ENCODE measurements around the gene UBE2L3. TPM values are rescaled to one million over a fixed set of nuclear protein-coding genes. Genes with fewer than 3 reads are reported as not detected.
"Not testable (repeated sequence)": the region's sequence is repeated elsewhere in the genome, so short reads cannot be mapped to it uniquely, and the experiment has no call there.

UBE2L3 gene
- total RNA-seq = 10 to 100 TPM; 28.0 to 42.4 (median 40.5) TPM

DNA sequence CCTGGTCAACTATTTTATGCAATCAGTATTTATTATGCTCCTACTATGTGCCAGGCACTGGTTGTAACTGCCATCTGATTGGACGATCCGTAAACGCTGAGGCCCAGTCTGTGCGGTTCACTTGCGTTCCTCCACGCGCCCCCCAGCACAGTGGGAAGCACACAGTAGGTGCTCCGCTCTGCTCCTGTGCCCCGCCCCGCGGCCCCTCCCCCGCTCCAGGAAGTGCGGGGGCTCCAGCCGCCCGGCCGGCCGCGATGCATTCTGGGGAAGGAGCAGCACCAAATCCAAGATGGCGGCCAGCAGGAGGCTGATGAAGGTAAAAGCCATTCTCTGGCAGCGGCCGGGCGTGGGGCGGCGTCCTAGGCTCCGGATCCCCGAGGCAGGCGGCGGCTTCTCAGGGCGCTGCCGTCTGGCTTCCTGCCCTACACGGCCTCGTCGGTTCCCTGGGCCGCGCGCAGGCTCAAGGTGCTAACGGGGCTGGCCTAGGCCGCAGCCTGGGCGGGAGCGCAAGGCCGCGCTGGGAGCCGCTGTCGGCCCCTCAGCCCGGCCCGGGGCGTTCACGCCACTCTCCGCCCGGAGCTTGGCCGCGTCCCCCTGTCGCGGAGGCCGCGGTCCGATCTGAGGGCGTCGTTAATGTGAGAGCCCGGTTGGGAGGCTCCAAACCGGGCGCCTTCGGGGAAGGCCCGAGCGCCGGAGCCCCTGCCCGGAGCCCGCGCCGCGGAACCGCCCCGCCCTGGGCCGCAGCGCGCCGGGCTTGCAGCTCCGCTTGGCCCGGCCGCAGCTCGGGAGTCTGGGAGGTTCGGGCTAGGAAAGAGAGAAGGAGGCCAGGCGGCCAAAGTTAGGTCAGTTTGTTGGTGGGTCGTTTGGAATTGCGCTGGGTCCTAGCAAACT is at the start of gene UBE2L3:
Gene UBE2L3 (plus strand): TSS at position 259 of the 891 bp plus-strand sequence. CDS start 31 bp downstream, at position 290.
- intact Hi-C loops (cut with DNase I; ENCODE audit: low total_unique reads) = no loop called here
- WGBS, 2 donors = 1 to 3% methylated on average over 19 to 58 of the region's 85 CpGs
- no peak for TF ChIP-seq POLR2A (IDR thresholded peaks at IDR 0.05)
- H3K4me3 ChIP-seq (ENCODE audit: low read depth, poor library complexity, severe bottlenecking) = peak within 1 kb of the TSS; percentile 69
- peak; percentile 73 to 96 for DNase-seq (ENCODE audit: low spot score in 2 of 2)

DNA sequence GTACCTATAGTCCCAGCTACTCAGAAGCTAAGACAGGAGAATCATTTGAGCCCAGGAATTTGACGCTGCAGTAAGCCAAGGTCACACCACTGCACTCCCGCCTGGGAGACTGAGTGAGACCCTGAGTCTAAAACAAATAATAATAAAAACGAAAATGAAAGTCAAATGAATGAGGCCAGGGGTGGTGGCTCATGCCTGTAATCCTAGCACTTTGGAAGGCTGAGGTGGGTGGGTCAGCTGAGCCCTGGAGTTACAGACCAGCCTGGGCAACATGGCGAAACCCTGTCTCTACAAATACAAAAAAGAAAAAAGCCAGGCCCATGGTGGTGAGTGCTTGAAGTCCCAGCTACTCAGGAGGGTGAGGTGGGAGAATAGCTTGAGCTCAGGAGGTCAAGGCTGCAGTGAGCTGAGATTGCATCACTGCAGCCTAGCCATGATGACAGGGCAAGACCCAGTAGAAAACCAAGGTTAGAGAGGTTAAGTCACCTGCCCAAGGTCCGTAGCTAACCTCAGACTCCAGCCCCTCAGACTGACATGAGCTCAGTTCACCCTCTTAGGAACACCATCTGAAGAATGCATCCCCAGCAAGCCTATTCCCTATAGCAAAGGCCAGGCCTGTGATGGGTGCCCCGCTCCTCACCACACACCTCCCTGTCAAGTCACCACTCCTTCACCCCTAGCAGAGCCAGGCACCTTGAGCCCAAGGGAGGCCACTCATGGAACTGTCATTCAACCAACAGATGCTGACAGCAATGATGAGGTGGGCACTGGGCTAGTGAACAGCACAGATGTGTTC is 40.6 kb upstream of the UBE2L3 start:
- intact Hi-C loops (cut with DNase I; ENCODE audit: low total_unique reads); H3K4me3 ChIP-seq (ENCODE audit: low read depth, poor library complexity, severe bottlenecking); DNase-seq (ENCODE audit: low spot score in 2 of 2): not testable (repeated sequence)
- WGBS, 2 donors = 100% methylated on average over 2 of the region's 6 CpGs; no CpG with 5 or more reads in 1 of the 2 donors

GRCh38 chr22:21531525-21531924 is 36.0 kb upstream of the UBE2L3 start:
- DNase-seq (ENCODE audit: low spot score in 2 of 2); H3K4me3 ChIP-seq (ENCODE audit: low read depth, poor library complexity, severe bottlenecking); intact Hi-C loops (cut with DNase I; ENCODE audit: low total_unique reads): not testable (repeated sequence)
- WGBS, 2 donors = no CpG with 5 or more reads among the region's 5 CpGs

DNA sequence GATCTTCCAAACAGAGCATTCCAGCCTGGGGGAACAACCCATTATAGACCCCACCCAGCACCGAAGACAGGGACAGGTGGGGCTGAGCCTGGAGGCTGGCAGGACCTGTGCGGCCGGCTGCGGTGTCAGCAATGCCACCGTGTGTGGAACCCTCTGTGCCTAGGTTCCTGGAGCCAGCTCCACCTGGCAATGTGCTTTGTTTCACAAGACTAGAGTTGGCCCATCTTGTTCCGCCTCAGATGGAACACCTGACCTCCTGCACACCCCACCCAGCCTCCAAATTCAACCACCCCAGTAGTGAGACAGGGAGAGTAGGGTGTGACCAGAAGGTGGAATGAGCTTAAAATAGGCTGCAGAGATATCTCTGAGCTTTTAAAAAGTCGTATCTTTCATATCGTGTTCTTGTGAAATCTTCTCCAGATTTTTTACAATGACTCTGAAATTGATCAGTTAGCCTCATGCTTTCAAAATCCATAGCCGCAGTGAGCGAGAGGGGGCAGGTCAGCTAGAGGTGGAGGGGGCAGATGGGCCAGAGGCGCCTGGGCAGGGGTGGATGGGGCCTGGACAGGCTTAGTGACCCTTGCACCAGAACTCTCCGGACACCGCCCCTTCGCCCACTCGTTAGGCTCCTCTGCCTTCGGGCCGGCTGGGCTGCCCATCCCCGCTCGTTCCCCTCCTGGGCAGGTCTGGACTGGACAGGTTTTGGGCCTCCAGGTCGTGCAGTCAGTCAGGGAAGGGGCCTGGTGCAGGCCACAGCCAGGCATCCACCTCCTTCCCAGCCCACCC is 34.5 kb upstream of the UBE2L3 start:
- H3K4me3 ChIP-seq (ENCODE audit: low read depth, poor library complexity, severe bottlenecking); intact Hi-C loops (cut with DNase I; ENCODE audit: low total_unique reads); DNase-seq (ENCODE audit: low spot score in 2 of 2): not testable (repeated sequence)
- no CpG with 5 or more reads among the region's 20 CpGs for WGBS, 2 donors

DNA sequence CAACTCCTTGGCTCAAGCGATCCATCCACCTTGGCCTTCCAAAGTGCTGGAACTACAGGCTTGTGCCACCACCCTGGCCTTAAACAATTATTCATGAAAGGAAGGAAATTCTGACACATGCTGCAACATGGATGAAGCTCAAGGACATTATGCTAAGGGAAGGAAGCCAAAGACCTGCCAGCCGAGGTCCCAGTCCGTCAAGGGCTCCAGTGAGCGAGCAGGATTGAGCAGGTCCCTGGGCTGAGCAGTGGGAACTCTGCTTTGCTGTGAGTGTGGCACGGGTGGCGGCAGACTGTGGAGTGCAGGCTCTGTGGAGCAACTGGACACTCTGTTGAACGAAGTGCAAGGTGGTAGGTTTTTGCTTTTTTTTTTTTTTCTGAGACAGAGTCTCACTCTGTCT is 27.7 kb upstream of the UBE2L3 start:
- DNase-seq (ENCODE audit: low spot score in 2 of 2); H3K4me3 ChIP-seq (ENCODE audit: low read depth, poor library complexity, severe bottlenecking); intact Hi-C loops (cut with DNase I; ENCODE audit: low total_unique reads): not testable (repeated sequence)
- no CpG with 5 or more reads among the region's 7 CpGs for WGBS, 2 donors

- DNase-seq (ENCODE audit: low spot score in 2 of 2); H3K4me3 ChIP-seq (ENCODE audit: low read depth, poor library complexity, severe bottlenecking); intact Hi-C loops (cut with DNase I; ENCODE audit: low total_unique reads): not testable (repeated sequence)
- WGBS, 2 donors = 100% methylated on average over 1 to 2 of the region's 17 CpGs
Measured at GRCh38 chr22:21544432-21545322, 22.8 kb upstream of the UBE2L3 start.

DNA sequence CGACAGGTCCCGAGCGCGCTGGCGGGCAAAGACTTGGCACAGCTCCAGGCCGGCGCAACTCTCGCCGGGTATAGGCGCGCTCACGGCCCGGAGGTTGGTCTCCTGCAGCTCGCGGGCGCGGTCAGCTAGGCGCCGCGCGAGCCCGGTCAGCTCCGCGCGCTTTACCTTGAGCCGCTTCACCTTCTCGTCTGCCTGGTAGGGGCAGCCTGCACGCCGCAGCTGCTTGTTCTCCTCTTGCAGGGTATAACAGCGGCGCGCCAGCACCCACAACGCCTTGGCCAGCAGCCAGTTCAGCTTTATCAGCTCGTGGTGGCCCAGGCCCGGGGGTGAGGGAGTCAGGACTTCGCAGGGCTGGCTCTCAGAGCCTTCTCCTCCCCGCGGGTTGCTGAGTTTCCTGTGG is 18.0 kb upstream of the UBE2L3 start:
- WGBS, 2 donors = no CpG with 5 or more reads among the region's 38 CpGs
- H3K4me3 ChIP-seq (ENCODE audit: low read depth, poor library complexity, severe bottlenecking); DNase-seq (ENCODE audit: low spot score in 2 of 2); intact Hi-C loops (cut with DNase I; ENCODE audit: low total_unique reads): not testable (repeated sequence)

DNA sequence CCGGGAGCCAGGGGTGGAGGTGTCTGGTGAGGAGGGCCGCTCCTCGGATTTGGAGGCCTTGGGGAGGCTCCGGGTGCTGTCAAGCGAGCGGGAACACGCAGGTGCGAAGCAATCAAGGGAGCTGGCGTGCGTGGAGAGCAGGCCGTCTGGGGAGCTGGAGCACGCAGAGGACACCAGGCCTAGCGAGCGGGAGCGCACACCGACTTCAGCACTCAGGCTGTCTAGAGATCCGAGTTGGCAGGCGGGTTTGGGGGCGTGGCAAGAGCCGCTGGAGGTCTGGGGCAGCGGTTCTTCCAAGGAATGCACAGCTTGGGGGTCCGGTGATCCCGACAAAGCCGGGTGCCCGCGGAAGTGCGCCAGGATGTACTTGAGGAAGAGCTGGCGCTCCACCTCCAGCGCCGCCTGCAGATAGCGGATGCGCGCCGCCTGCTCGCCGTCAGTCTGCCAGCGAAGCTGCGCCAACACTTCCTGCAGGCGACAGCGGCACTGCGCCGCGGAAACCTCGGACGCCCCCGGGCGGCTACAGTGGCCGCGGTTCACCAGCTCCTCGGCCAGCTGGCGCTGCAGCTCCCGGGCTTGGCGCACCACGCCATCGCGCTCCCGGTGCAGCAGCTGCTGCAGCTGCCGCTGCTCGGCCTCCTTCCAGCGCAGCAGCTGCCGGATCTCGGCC is 17.4 kb upstream of the UBE2L3 start:
- DNase-seq (ENCODE audit: low spot score in 2 of 2); H3K4me3 ChIP-seq (ENCODE audit: low read depth, poor library complexity, severe bottlenecking); intact Hi-C loops (cut with DNase I; ENCODE audit: low total_unique reads): not testable (repeated sequence)
- WGBS, 2 donors = no CpG with 5 or more reads among the region's 62 CpGs

GRCh38 chr22:21550678-21551047 is 16.9 kb upstream of the UBE2L3 start:
- no CpG with 5 or more reads among the region's 44 CpGs for WGBS, 2 donors
- H3K4me3 ChIP-seq (ENCODE audit: low read depth, poor library complexity, severe bottlenecking); intact Hi-C loops (cut with DNase I; ENCODE audit: low total_unique reads); DNase-seq (ENCODE audit: low spot score in 2 of 2): not testable (repeated sequence)

DNA sequence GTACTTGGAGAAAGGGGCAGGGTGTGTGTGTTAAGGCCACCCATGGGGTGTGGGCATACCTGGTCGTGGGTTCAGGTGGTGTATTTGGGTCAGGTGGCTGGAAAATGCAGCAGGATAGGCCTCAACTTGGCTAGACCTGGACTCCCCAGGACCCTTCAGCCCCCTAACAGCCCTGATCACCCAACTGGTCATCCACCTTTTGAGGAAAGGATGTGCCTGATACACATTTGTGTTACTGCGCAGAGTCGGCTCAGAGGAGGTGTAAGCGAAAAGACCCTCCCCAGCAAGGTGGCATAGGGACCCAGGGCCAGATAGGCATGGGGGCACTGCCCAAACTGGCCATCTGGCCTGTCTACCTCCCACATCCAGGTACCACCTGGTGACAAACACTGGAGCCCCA is 16.2 kb upstream of the UBE2L3 start, which contains the start of gene RIMBP3C:
Gene RIMBP3C (minus strand): TSS at position 101 of the 400 bp plus-strand sequence. CDS start 485 bp downstream, outside the sequence.
- intact Hi-C loops (cut with DNase I; ENCODE audit: low total_unique reads); H3K4me3 ChIP-seq (ENCODE audit: low read depth, poor library complexity, severe bottlenecking); DNase-seq (ENCODE audit: low spot score in 2 of 2): not testable (repeated sequence)
- no CpG with 5 or more reads among the region's 4 CpGs for WGBS, 2 donors

DNA sequence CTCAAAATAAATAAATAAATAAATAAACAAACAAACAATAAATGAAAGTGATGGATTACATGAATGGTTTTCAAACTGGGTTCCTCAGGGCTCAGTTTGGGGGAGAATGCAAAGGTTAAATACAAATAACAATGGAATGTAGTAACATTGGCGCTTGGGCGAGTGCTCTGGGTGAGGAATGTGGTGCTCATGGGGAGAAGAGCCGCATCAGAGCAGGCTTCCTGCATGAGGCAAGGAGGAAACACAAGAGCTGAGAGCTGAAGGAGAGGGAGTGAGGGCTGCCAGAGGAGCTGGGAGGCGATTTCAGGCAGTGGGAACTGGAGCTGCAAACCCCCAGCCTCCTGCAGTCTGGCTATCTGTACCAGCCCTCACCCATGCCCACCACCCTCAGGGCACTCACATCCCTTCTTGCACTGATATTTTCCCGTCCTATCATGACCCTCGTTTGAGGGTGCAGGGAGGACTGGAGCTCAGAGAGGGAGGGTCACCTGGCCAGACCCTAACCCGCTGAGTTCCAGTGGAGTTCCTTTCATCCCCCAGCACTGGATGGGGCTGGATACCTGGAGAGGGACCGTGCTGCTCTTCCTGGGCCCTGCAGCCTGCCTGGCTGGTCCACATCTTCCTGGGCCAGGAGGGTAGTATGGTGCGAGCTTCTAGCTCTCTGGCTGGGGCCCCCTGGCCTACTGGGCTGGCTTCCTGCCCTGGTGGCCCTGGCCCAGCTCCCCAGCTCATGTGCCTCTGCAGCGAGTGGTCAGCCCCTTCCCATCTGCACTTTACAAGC is 8.0 kb upstream of the UBE2L3 start:
- 40 to 100% methylated on average over 1 of the region's 10 CpGs for WGBS, 2 donors
- intact Hi-C loops (cut with DNase I; ENCODE audit: low total_unique reads); H3K4me3 ChIP-seq (ENCODE audit: low read depth, poor library complexity, severe bottlenecking): not testable (repeated sequence)
- peak in 1 of 2 donors; percentile 36 for DNase-seq (ENCODE audit: low spot score in 2 of 2)

- intact Hi-C loops (cut with DNase I; ENCODE audit: low total_unique reads) = not testable (repeated sequence)
- WGBS, 2 donors = 23 to 33% methylated on average over 1 of the region's 3 CpGs
Measured at GRCh38 chr22:21560657-21561056, 6.9 kb upstream of the UBE2L3 start.

More at GRCh38 chr22:21560657-21561056, 6.9 kb upstream of the UBE2L3 start:
- not testable (repeated sequence) for H3K4me3 ChIP-seq (ENCODE audit: low read depth, poor library complexity, severe bottlenecking); DNase-seq (ENCODE audit: low spot score in 2 of 2)
